HepG2 (cell line): ENCODE data around the gene ACAP3. TPM values are rescaled to one million over a fixed set of nuclear protein-coding genes. Genes with fewer than 3 reads are reported as not detected.

Source experiments
- EEA1 ChIP-seq: sonication (generic); formaldehyde crosslinking; IDR thresholded peaks from 2 replicates; pipeline ENCODE4 v1.5.1; 2020; ENCODE audit warnings: mild to moderate bottlenecking, missing genetic modification reagents, borderline replicate concordance
- FOXO1 ChIP-seq: sonication (generic); formaldehyde crosslinking; IDR thresholded peaks from 2 replicates; pipeline ENCODE4 v1.4.0; 2020; ENCODE audit warnings: missing genetic modification reagents
- GZF1 ChIP-seq: sonication (generic); formaldehyde crosslinking; IDR thresholded peaks from 2 replicates; pipeline ENCODE4 v1.5.1; 2020; ENCODE audit warnings: mild to moderate bottlenecking, missing genetic modification reagents
- HES4 ChIP-seq: sonication (generic); formaldehyde crosslinking; IDR thresholded peaks from 2 replicates; pipeline ENCODE4 v1.9.0; 2021; ENCODE audit warnings: mild to moderate bottlenecking, missing genetic modification reagents, borderline replicate concordance
- JUND ChIP-seq: sonication (generic); formaldehyde crosslinking; IDR thresholded peaks from 2 replicates; pipeline ENCODE4 v1.8.0; 2022; ENCODE audit warnings: mild to moderate bottlenecking, missing genetic modification reagents
- KLF11 ChIP-seq: IDR thresholded peaks from 2 replicates; pipeline ENCODE4 v1.6.1; 2016; ENCODE audit warnings: missing compliant biosample characterization
- KLF13 ChIP-seq: sonication (generic); formaldehyde crosslinking; IDR thresholded peaks from 2 replicates; pipeline ENCODE4 v1.4.0; 2020; ENCODE audit warnings: mild to moderate bottlenecking, missing genetic modification reagents
- MTF1 ChIP-seq: sonication (generic); formaldehyde crosslinking; IDR thresholded peaks from 2 replicates; pipeline ENCODE4 v1.5.0; 2020; ENCODE audit warnings: missing genetic modification reagents
- MYNN ChIP-seq: sonication (generic); formaldehyde crosslinking; IDR thresholded peaks from 2 replicates; pipeline ENCODE4 v1.4.0; 2020; ENCODE audit warnings: mild to moderate bottlenecking, low read depth, missing genetic modification reagents
- NR1H2 ChIP-seq: sonication (generic); formaldehyde crosslinking; IDR thresholded peaks from 2 replicates; pipeline ENCODE4 v1.8.1; 2022; ENCODE audit warnings: low read depth, missing genetic modification reagents, borderline replicate concordance
- ONECUT2 ChIP-seq: sonication (generic); formaldehyde crosslinking; IDR thresholded peaks from 2 replicates; pipeline ENCODE4 v1.4.0; 2020; ENCODE audit warnings: missing genetic modification reagents
- ZNF10 ChIP-seq: sonication (generic); formaldehyde crosslinking; IDR thresholded peaks from 2 replicates; pipeline ENCODE4 v1.4.0; 2020; ENCODE audit warnings: mild to moderate bottlenecking, low read depth, missing genetic modification reagents, borderline replicate concordance
- ZNF296 ChIP-seq: sonication (generic); formaldehyde crosslinking; conservative IDR thresholded peaks from 2 replicates; pipeline ENCODE4 v1.5.0; 2020; ENCODE audit warnings: mild to moderate bottlenecking, missing genetic modification reagents
- ZNF431 ChIP-seq: sonication (generic); formaldehyde crosslinking; IDR thresholded peaks from 2 replicates; pipeline ENCODE4 v1.9.0; 2022; ENCODE audit warnings: missing genetic modification reagents, low read depth, mild to moderate bottlenecking, borderline replicate concordance
- ZNF451 ChIP-seq: sonication (generic); formaldehyde crosslinking; IDR thresholded peaks from 2 replicates; pipeline ENCODE4 v1.5.0; 2020; ENCODE audit warnings: mild to moderate bottlenecking, missing genetic modification reagents
- ZNF501 ChIP-seq: sonication (generic); formaldehyde crosslinking; IDR thresholded peaks from 2 replicates; pipeline ENCODE4 v1.5.1; 2020; ENCODE audit warnings: mild to moderate bottlenecking, moderate library complexity, missing genetic modification reagents
- ZNF780A ChIP-seq: sonication (generic); formaldehyde crosslinking; IDR thresholded peaks from 2 replicates; pipeline ENCODE4 v1.8.0; 2022; ENCODE audit warnings: mild to moderate bottlenecking, missing genetic modification reagents, moderate library complexity
- polyA plus RNA-seq, 8 experiments: library from polyadenylated mRNA; depleted of rRNA in 3 of 8; stranded (reverse) in 7 of 8; unstranded in 1 of 8; fragments of >200 nt; fragmentation: Illumina TruSeq in 4 of 8; extraction: Trizol in 4 of 8; gene quantifications; 2 replicates each; pipeline versions ENCODE4 v1.2.1 to v1.2.3, GENCODE V29; 2011 to 2016; ENCODE audit warnings: low read depth in 4 of 8, missing spikeins in 1 of 8, mixed read lengths in 1 of 8; ENCODE audit not compliant: insufficient read depth in 1 of 8
- total RNA-seq, 5 experiments: library from RNA; depleted of rRNA; stranded (reverse); fragments of >200 nt; fragmentation: Illumina TruSeq; extraction: Trizol; gene quantifications; 2 replicates each; pipeline ENCODE4 v1.2.3, GENCODE V29; 2016; ENCODE audit warnings: low read depth in 1 of 5
- TF ChIP-seq, protein P1 (sequence below): sonication (generic); formaldehyde crosslinking; IDR thresholded peaks from 2 replicates; pipeline ENCODE4 v1.5.1; 2020; ENCODE audit warnings: mild to moderate bottlenecking, missing genetic modification reagents, borderline replicate concordance
- TF ChIP-seq, protein P2 (sequence below): fragments of 450-650 bp; IDR thresholded peaks from 2 replicates; pipeline ENCODE4 v1.6.1; 2017
- TF ChIP-seq, protein P3 (sequence below): sonication (generic); formaldehyde crosslinking; IDR thresholded peaks from 2 replicates; pipeline ENCODE4 v1.5.0; 2020; ENCODE audit warnings: missing genetic modification reagents, mild to moderate bottlenecking, borderline replicate concordance
- TF ChIP-seq, protein P4 (sequence below): sonication (generic); formaldehyde crosslinking; IDR thresholded peaks from 2 replicates; pipeline ENCODE4 v1.8.0; 2022; ENCODE audit warnings: mild to moderate bottlenecking, missing genetic modification reagents, moderate library complexity

ACAP3 gene
- total and polyA plus RNA-seq, 2 of the 13 experiments (the other 11 are each of a cell fraction or from before 2014, with no cell fraction given), result 29.4 to 50.8 TPM

DNA sequence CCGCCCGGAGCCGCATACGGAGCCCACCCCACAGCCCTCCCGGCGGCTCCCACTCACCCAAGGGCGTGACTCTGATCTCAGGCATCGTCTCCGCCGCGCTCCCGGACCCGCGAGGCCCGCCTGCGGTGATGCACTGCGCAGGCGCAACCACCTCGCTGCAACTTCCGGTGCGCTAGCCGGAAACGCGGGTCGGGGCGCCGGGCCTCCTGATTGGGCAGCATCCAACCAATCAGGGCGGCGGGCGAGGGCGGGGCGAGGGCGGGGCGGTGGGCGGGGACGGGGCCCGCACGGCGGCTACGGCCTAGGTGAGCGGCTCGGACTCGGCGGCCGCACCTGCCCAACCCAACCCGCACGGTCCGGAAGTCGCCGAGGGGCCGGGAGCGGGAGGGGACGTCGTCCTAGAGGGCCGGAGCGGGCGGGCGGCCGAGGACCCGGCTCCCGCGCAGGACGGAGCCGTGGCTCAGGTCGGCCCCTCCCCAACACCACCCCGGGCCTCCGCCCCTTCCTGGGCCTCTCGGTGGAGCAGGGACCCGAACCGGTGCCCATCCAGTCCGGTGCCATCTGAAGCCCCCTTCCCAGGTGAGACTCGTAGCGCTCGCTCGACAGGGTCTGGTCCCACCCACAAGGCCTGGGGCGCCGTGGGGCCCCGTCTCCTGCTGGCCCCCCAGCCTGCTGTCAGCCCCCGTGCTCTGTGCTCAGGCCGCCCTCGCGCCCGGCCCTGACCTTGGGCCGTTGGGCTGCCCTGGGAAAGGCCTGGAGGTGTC lies 17.0 kb upstream of the ACAP3 start, which contains the start of the genes CPTP and INTS11 (continued):
- TF ChIP-seq, protein P1, sequence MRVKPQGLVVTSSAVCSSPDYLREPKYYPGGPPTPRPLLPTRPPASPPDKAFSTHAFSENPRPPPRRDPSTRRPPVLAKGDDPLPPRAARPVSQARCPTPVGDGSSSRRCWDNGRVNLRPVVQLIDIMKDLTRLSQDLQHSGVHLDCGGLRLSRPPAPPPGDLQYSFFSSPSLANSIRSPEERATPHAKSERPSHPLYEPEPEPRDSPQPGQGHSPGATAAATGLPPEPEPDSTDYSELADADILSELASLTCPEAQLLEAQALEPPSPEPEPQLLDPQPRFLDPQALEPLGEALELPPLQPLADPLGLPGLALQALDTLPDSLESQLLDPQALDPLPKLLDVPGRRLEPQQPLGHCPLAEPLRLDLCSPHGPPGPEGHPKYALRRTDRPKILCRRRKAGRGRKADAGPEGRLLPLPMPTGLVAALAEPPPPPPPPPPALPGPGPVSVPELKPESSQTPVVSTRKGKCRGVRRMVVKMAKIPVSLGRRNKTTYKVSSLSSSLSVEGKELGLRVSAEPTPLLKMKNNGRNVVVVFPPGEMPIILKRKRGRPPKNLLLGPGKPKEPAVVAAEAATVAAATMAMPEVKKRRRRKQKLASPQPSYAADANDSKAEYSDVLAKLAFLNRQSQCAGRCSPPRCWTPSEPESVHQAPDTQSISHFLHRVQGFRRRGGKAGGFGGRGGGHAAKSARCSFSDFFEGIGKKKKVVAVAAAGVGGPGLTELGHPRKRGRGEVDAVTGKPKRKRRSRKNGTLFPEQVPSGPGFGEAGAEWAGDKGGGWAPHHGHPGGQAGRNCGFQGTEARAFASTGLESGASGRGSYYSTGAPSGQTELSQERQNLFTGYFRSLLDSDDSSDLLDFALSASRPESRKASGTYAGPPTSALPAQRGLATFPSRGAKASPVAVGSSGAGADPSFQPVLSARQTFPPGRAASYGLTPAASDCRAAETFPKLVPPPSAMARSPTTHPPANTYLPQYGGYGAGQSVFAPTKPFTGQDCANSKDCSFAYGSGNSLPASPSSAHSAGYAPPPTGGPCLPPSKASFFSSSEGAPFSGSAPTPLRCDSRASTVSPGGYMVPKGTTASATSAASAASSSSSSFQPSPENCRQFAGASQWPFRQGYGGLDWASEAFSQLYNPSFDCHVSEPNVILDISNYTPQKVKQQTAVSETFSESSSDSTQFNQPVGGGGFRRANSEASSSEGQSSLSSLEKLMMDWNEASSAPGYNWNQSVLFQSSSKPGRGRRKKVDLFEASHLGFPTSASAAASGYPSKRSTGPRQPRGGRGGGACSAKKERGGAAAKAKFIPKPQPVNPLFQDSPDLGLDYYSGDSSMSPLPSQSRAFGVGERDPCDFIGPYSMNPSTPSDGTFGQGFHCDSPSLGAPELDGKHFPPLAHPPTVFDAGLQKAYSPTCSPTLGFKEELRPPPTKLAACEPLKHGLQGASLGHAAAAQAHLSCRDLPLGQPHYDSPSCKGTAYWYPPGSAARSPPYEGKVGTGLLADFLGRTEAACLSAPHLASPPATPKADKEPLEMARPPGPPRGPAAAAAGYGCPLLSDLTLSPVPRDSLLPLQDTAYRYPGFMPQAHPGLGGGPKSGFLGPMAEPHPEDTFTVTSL (CRISPR knock-in tag), result 0 out of 2 replicates have a peak, but pooled peaks have one; percentile 43
- TF ChIP-seq JUND (CRISPR knock-in tag), result no peak
- 0 out of 2 replicates have a peak, but pooled peaks have one; percentile 12 for TF ChIP-seq FOXO1 (CRISPR knock-in tag)
- TF ChIP-seq, protein P2, sequence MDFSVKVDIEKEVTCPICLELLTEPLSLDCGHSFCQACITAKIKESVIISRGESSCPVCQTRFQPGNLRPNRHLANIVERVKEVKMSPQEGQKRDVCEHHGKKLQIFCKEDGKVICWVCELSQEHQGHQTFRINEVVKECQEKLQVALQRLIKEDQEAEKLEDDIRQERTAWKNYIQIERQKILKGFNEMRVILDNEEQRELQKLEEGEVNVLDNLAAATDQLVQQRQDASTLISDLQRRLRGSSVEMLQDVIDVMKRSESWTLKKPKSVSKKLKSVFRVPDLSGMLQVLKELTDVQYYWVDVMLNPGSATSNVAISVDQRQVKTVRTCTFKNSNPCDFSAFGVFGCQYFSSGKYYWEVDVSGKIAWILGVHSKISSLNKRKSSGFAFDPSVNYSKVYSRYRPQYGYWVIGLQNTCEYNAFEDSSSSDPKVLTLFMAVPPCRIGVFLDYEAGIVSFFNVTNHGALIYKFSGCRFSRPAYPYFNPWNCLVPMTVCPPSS, result no peak
- peak; percentile 68; the same call in 1 of the 2 replicates for TF ChIP-seq ZNF296 (CRISPR knock-in tag)
- 0 out of 2 replicates have a peak, but pooled peaks have one; percentile 54 for TF ChIP-seq MYNN
- TF ChIP-seq ZNF431 (CRISPR knock-in tag), result no peak
- TF ChIP-seq ONECUT2 (CRISPR knock-in tag), result no peak
- peak; percentile 24; the same call in 1 of the 2 replicates for TF ChIP-seq ZNF451
- peak; percentile 82 for TF ChIP-seq ZNF501
- TF ChIP-seq ZNF780A (CRISPR knock-in tag), result no peak
- peak; percentile 45; the same call in 1 of the 2 replicates for TF ChIP-seq HES4
- no peak for TF ChIP-seq KLF11 (CRISPR knock-in tag)
- no peak for TF ChIP-seq MTF1 (CRISPR knock-in tag)
- TF ChIP-seq EEA1 (CRISPR knock-in tag), result peak; percentile 63; the same call in 1 of the 2 replicates
- TF ChIP-seq GZF1 (CRISPR knock-in tag), result no peak
- TF ChIP-seq, protein P3, sequence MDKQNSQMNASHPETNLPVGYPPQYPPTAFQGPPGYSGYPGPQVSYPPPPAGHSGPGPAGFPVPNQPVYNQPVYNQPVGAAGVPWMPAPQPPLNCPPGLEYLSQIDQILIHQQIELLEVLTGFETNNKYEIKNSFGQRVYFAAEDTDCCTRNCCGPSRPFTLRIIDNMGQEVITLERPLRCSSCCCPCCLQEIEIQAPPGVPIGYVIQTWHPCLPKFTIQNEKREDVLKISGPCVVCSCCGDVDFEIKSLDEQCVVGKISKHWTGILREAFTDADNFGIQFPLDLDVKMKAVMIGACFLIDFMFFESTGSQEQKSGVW (CRISPR knock-in tag), result no peak
- TF ChIP-seq NR1H2 (CRISPR knock-in tag), result no peak
- TF ChIP-seq, protein P4, sequence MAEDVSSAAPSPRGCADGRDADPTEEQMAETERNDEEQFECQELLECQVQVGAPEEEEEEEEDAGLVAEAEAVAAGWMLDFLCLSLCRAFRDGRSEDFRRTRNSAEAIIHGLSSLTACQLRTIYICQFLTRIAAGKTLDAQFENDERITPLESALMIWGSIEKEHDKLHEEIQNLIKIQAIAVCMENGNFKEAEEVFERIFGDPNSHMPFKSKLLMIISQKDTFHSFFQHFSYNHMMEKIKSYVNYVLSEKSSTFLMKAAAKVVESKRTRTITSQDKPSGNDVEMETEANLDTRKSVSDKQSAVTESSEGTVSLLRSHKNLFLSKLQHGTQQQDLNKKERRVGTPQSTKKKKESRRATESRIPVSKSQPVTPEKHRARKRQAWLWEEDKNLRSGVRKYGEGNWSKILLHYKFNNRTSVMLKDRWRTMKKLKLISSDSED (CRISPR knock-in tag), result no peak
- TF ChIP-seq ZNF10 (CRISPR knock-in tag), result no peak
- no peak for TF ChIP-seq KLF13
